GM23338 (cell line): ENCODE measurements around the gene LIMCH1.

Experiments used
- CREB1 ChIP-seq: fragments of 250-450 bp; sonication (Bioruptor Pico); IDR thresholded peaks from 2 replicates; pipeline ENCODE4 v1.5.0; 2020; ENCODE audit warnings: low read depth, mild to moderate bottlenecking, moderate library complexity
- EZH2 ChIP-seq: fragments of 200-600 bp; sonication (generic); IDR thresholded peaks from one replicate; pipeline ENCODE4 v1.8.0; 2017; ENCODE audit warnings: antibody characterized with exemption, mild to moderate bottlenecking, low read depth; ENCODE audit not compliant: unreplicated experiment
- EZH2phosphoT487 ChIP-seq: fragments of 200-600 bp; sonication (generic); IDR thresholded peaks from one replicate; pipeline ENCODE4 v1.8.1; 2018; ENCODE audit warnings: antibody characterized with exemption; ENCODE audit not compliant: unreplicated experiment
- JUNB ChIP-seq: IDR thresholded peaks from one replicate; pipeline ENCODE4 v1.6.1; 2016; ENCODE audit warnings: antibody characterized with exemption; ENCODE audit not compliant: unreplicated experiment
- NANOG ChIP-seq: IDR thresholded peaks from 2 replicates; pipeline ENCODE4 v1.6.1; 2016; ENCODE audit warnings: antibody characterized with exemption, borderline replicate concordance
- POLR2AphosphoS5 ChIP-seq: IDR thresholded peaks from 2 replicates; pipeline ENCODE4 v1.6.1; 2016; ENCODE audit warnings: antibody characterized with exemption, low read depth
- STAT1 ChIP-seq: IDR thresholded peaks from one replicate; pipeline ENCODE4 v1.6.1; 2016; ENCODE audit warnings: antibody characterized with exemption; ENCODE audit not compliant: unreplicated experiment
- ZNF114 ChIP-seq: fragments of 250-450 bp; sonication (Bioruptor Pico); IDR thresholded peaks from 2 replicates; pipeline ENCODE4 v1.5.0; 2020; ENCODE audit warnings: mild to moderate bottlenecking, moderate library complexity
- ZNF331 ChIP-seq: fragments of 250-450 bp; sonication (Bioruptor Pico); IDR thresholded peaks from 2 replicates; pipeline ENCODE4 v1.5.0; 2020; ENCODE audit warnings: low read depth, mild to moderate bottlenecking, moderate library complexity
- TF ChIP-seq, protein P1 (sequence below): IDR thresholded peaks from one replicate; pipeline ENCODE4 v1.6.1; 2018; ENCODE audit warnings: antibody characterized with exemption; ENCODE audit not compliant: unreplicated experiment
- TF ChIP-seq, protein P2 (sequence below), 2 experiments: fragments of 200-600 bp in 1 of 2; sonication (generic) in 1 of 2; conservative IDR thresholded peaks; 2 replicates each; pipeline versions ENCODE4 v1.5.1 to v1.6.1; 2016 to 2017; ENCODE audit warnings: antibody characterized with exemption in 2 of 2, low read depth in 2 of 2, mild to moderate bottlenecking in 2 of 2, moderate library complexity in 1 of 2
- TF ChIP-seq, protein P3 (sequence below): IDR thresholded peaks from 2 replicates; pipeline ENCODE4 v1.6.1; 2016; ENCODE audit warnings: antibody characterized with exemption

DNA sequence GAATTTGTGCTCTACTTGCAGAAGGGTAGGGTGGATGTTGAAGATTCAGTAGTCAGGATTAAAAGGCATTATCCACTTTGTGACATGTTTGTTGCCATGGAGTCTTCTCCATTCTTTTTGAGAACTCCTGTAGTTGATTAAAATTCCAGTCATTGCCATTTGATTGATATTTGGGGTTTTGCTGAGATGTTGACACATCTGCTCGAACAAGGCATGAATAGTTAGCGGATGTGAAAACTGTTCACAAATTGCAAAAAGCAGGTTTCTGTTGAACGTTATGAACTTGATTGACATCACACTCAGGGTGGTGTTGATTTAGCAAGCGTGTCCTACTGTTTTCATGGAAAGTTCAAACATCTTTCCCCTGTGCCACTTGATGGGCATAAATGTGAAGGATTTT lies 16.9 kb downstream of the LIMCH1 start:
- TF ChIP-seq, protein P1, sequence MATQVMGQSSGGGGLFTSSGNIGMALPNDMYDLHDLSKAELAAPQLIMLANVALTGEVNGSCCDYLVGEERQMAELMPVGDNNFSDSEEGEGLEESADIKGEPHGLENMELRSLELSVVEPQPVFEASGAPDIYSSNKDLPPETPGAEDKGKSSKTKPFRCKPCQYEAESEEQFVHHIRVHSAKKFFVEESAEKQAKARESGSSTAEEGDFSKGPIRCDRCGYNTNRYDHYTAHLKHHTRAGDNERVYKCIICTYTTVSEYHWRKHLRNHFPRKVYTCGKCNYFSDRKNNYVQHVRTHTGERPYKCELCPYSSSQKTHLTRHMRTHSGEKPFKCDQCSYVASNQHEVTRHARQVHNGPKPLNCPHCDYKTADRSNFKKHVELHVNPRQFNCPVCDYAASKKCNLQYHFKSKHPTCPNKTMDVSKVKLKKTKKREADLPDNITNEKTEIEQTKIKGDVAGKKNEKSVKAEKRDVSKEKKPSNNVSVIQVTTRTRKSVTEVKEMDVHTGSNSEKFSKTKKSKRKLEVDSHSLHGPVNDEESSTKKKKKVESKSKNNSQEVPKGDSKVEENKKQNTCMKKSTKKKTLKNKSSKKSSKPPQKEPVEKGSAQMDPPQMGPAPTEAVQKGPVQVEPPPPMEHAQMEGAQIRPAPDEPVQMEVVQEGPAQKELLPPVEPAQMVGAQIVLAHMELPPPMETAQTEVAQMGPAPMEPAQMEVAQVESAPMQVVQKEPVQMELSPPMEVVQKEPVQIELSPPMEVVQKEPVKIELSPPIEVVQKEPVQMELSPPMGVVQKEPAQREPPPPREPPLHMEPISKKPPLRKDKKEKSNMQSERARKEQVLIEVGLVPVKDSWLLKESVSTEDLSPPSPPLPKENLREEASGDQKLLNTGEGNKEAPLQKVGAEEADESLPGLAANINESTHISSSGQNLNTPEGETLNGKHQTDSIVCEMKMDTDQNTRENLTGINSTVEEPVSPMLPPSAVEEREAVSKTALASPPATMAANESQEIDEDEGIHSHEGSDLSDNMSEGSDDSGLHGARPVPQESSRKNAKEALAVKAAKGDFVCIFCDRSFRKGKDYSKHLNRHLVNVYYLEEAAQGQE = no peak
- TF ChIP-seq POLR2AphosphoS5 (no peak), CREB1 (CRISPR knock-in tag) (no peak), EZH2 (no peak), JUNB (no peak), EZH2phosphoT487 (no peak), NANOG (no peak), ZNF331 (CRISPR knock-in tag) (no peak), ZNF114 (CRISPR knock-in tag) (no peak), STAT1 (no peak)
- TF ChIP-seq, protein P2, sequence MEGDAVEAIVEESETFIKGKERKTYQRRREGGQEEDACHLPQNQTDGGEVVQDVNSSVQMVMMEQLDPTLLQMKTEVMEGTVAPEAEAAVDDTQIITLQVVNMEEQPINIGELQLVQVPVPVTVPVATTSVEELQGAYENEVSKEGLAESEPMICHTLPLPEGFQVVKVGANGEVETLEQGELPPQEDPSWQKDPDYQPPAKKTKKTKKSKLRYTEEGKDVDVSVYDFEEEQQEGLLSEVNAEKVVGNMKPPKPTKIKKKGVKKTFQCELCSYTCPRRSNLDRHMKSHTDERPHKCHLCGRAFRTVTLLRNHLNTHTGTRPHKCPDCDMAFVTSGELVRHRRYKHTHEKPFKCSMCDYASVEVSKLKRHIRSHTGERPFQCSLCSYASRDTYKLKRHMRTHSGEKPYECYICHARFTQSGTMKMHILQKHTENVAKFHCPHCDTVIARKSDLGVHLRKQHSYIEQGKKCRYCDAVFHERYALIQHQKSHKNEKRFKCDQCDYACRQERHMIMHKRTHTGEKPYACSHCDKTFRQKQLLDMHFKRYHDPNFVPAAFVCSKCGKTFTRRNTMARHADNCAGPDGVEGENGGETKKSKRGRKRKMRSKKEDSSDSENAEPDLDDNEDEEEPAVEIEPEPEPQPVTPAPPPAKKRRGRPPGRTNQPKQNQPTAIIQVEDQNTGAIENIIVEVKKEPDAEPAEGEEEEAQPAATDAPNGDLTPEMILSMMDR (conservative IDR thresholded peaks at IDR 0.05; ENCODE audit: low read depth in 2 of 2) = no peak
- TF ChIP-seq, protein P3, sequence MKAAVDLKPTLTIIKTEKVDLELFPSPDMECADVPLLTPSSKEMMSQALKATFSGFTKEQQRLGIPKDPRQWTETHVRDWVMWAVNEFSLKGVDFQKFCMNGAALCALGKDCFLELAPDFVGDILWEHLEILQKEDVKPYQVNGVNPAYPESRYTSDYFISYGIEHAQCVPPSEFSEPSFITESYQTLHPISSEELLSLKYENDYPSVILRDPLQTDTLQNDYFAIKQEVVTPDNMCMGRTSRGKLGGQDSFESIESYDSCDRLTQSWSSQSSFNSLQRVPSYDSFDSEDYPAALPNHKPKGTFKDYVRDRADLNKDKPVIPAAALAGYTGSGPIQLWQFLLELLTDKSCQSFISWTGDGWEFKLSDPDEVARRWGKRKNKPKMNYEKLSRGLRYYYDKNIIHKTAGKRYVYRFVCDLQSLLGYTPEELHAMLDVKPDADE = no peak
